ENCODE results near the gene OR4K14.
"Not testable (repeated sequence)": the region's sequence is repeated elsewhere in the genome, so short reads cannot be mapped to it uniquely, and the experiment has no call there.

GRCh38 chr14:19969735-19970134, 49.4 kb downstream of the OR4K14 start:
- TF ChIP-seq, protein P1, sequence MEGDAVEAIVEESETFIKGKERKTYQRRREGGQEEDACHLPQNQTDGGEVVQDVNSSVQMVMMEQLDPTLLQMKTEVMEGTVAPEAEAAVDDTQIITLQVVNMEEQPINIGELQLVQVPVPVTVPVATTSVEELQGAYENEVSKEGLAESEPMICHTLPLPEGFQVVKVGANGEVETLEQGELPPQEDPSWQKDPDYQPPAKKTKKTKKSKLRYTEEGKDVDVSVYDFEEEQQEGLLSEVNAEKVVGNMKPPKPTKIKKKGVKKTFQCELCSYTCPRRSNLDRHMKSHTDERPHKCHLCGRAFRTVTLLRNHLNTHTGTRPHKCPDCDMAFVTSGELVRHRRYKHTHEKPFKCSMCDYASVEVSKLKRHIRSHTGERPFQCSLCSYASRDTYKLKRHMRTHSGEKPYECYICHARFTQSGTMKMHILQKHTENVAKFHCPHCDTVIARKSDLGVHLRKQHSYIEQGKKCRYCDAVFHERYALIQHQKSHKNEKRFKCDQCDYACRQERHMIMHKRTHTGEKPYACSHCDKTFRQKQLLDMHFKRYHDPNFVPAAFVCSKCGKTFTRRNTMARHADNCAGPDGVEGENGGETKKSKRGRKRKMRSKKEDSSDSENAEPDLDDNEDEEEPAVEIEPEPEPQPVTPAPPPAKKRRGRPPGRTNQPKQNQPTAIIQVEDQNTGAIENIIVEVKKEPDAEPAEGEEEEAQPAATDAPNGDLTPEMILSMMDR (IDR thresholded peaks at IDR 0.05): not testable (repeated sequence)
- not testable (repeated sequence) for TF ChIP-seq POLR2A, POLR2AphosphoS5 (IDR thresholded peaks at IDR 0.05)

Measured in breast epithelium (tissue), 3 donors.